HL-60 (cell line): Measurements from ENCODE around the gene NKPD1.

Experiments
- POLR2AphosphoS5 ChIP-seq: IDR thresholded peaks from 2 replicates; pipeline ENCODE4 v1.6.1; 2012; ENCODE audit warnings: low read depth
- SPI1 ChIP-seq: IDR thresholded peaks from 2 replicates; pipeline ENCODE4 v1.6.1; 2012; ENCODE audit warnings: low read depth, mild to moderate bottlenecking, borderline replicate concordance
- TF ChIP-seq, protein P1 (sequence below): IDR thresholded peaks from one replicate; pipeline ENCODE4 v1.5.1; 2011; ENCODE audit warnings: low read length, control low read depth, inconsistent platforms; ENCODE audit not compliant: insufficient read depth
- TF ChIP-seq, protein P2 (sequence below): IDR thresholded peaks from 2 replicates; pipeline ENCODE4 v1.6.1; 2012; ENCODE audit warnings: low read depth; ENCODE audit not compliant: insufficient replicate concordance

DNA sequence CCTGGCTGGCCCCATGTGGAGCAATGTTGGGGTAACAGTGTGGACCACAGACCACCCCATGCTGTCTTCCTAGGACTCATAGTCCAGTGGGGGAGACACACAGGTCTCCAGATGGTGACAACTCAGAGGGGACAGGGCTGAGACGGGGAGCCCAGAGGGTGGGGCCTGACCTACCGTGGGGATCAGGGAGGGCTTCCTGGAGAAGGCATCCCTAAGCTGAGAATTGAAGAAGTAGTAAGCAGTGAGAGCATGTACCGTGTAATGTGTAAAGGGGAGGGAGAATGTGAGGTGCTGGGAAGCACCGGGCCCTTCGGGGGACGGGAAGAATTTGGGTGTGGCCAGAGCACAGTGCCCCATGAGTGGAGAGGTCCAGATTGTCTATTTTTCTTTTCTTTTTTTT lies 36.8 kb downstream of the NKPD1 start:
- TF ChIP-seq, protein P1, sequence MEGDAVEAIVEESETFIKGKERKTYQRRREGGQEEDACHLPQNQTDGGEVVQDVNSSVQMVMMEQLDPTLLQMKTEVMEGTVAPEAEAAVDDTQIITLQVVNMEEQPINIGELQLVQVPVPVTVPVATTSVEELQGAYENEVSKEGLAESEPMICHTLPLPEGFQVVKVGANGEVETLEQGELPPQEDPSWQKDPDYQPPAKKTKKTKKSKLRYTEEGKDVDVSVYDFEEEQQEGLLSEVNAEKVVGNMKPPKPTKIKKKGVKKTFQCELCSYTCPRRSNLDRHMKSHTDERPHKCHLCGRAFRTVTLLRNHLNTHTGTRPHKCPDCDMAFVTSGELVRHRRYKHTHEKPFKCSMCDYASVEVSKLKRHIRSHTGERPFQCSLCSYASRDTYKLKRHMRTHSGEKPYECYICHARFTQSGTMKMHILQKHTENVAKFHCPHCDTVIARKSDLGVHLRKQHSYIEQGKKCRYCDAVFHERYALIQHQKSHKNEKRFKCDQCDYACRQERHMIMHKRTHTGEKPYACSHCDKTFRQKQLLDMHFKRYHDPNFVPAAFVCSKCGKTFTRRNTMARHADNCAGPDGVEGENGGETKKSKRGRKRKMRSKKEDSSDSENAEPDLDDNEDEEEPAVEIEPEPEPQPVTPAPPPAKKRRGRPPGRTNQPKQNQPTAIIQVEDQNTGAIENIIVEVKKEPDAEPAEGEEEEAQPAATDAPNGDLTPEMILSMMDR: no peak
- no peak for TF ChIP-seq SPI1
- no peak for TF ChIP-seq POLR2AphosphoS5
- TF ChIP-seq, protein P2, sequence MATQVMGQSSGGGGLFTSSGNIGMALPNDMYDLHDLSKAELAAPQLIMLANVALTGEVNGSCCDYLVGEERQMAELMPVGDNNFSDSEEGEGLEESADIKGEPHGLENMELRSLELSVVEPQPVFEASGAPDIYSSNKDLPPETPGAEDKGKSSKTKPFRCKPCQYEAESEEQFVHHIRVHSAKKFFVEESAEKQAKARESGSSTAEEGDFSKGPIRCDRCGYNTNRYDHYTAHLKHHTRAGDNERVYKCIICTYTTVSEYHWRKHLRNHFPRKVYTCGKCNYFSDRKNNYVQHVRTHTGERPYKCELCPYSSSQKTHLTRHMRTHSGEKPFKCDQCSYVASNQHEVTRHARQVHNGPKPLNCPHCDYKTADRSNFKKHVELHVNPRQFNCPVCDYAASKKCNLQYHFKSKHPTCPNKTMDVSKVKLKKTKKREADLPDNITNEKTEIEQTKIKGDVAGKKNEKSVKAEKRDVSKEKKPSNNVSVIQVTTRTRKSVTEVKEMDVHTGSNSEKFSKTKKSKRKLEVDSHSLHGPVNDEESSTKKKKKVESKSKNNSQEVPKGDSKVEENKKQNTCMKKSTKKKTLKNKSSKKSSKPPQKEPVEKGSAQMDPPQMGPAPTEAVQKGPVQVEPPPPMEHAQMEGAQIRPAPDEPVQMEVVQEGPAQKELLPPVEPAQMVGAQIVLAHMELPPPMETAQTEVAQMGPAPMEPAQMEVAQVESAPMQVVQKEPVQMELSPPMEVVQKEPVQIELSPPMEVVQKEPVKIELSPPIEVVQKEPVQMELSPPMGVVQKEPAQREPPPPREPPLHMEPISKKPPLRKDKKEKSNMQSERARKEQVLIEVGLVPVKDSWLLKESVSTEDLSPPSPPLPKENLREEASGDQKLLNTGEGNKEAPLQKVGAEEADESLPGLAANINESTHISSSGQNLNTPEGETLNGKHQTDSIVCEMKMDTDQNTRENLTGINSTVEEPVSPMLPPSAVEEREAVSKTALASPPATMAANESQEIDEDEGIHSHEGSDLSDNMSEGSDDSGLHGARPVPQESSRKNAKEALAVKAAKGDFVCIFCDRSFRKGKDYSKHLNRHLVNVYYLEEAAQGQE: no peak
